HUDEP-2 (cell line): ENCODE measurements around the gene DUS2.

Source experiments
- DNase-seq, 76 experiments: peaks; one replicate each; lab custom pipeline; 2025; ENCODE audit not compliant: unreplicated experiment in 76 of 76; lab: John Stamatoyannopoulos, UW

DUS2 gene

DNA sequence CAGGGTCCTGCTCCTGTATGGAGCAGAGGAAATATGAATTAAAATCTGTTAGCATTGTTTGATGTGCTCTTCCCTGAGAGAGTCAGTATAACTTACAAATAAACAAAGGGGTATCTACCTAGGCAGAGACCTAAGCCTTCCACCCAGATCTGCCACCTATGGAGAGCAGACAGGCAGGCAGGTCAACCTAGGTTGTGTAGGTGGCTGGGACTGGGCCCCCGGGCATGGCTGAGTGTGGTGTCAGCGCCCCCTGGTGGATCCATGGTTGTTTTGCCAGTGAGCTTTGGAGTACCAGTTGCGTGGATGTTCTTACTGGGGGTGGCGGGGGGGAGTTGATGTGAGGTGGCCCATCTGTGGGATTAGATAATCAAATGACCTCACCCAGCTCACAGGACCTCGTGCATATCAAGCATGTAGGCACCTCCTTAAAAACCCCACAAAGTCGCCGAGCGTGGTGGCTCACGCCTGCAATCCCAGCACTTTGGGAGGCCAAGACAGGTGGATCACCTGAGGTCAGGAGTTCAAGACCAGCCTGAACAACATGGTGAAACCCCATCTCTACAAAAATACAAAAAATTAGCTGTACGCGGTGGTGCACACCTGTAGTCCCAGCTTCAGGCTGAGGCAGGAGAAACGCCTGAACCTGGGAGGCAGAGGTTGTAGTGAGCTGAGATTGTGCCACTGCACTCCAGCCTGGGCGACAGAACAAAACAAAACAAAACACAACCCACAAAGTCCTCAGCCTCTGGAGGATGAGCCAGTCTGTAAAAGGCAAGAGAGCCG is 17.6 kb downstream of the DUS2 start:
- DNase-seq, result peak in 75 of 76 experiments; percentile 8 to 91 (median 79)

DNA sequence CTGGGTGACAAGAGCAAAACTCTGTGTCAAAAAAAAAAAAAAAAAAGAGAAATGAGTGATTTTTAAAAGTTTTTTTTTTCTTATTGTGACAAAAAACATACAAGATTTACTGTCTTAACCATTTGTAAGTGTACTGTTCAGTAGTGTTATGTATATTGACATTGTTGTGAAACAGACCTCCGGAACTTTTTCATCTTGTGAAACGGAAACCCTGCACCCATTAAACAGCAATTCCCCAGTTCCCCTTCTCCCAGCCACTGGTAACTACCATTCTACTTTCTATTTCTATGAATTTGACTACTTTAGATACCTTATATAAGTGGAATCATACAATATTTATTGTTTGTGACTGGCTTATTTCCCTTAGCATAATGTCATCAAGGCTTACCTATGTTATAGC is 18.7 kb downstream of the DUS2 start:
- no peak for DNase-seq

DNA sequence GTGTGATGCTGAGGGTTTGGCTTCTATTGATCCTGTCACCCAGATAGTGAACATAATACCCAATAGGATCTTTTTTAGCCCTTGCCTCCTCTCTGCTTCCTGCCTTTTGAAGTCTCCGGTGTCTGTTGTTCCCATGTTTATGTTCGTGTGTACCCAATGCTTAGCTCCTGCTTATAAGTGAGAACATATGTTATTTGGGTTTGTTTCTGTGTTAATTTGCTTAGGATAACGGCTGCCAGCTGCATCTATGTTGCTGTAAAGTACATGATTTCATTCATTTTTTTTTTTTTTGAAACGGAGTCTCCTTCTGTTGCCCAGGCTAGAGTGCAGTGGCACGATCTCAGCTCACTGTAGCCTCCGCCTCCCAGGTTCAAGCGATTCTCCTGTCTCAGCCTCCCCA is 23.0 kb downstream of the DUS2 start:
- DNase-seq, result no peak

DNA sequence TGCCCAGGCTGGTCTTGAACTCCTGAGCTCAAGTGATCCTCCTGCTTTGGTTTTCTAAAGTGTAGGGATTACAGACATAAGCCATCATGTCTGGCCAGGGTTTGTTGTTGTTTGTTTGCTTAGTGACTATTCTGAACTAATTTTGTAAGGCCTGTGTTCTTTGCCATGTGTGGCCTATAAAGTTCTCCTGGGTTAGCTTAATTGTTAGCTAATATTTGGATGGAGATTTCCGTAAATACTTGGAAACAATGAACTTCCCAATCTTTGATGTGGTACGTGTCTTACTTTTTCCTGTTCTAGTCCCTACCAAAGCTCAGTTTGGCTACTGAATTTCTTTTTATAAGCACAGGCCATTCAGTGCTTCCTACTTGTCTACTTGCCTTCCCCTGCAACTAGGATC is 24.9 kb downstream of the DUS2 start:
- no peak for DNase-seq

DNA sequence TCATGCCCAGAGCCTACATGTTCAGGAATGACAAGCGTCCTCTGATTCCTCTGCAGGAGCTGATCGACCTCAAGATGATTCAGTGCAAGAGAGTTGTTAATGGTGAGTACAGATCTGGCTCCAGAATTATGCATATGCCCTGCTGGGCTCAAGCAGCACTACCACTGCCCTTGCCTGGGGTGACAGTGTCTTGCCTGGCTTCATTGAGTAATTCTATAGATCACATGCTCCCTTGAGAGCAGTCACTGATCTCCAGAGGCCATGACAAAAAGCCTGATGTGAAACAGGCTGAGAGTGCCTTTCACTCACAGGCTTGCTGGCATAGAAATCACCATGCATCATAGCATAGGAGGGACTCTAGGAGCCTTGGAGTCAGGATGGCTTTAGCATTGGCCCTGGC is 26.4 kb downstream of the DUS2 start:
- peak in 1 of 76 experiments; percentile 10 for DNase-seq

DNA sequence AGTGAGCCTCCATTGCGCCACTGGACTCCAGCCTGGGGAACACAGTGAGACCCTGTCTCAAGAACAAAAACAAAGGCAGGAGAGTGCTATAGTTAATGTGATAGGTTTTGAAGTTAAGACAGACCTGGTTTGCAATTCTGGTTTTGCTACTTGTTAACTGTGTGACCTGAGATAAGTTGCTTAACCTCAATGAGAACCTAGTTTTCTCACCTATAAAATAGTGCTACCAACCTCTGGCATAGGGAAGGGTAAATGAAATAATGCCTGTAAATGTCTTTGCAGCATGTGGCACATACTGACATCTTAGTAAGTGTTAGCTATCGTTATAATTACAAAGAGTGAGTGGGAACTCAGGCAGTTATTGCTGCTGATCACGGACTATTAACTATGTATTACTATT is 32.3 kb downstream of the DUS2 start:
- no peak for DNase-seq

DNA sequence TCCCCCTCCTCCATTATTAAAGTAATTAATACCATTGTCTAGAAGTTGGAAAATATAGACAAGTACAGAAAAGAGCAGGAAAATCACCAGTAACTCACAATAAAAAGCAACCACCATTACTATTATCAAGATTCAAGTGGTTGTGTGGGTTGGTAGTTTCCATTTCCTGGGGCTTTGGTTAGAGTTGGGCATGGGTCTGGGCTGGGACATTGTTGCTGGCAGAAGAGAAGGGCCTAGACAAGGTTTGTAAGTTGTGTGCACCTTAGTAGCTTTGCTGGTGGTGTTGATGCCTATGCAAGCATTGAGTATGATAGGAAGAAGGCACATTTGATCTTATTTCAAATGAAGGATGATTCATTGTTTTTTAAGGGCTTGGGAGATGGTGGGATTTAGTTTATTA is 36.7 kb downstream of the DUS2 start:
- DNase-seq, result no peak

DNA sequence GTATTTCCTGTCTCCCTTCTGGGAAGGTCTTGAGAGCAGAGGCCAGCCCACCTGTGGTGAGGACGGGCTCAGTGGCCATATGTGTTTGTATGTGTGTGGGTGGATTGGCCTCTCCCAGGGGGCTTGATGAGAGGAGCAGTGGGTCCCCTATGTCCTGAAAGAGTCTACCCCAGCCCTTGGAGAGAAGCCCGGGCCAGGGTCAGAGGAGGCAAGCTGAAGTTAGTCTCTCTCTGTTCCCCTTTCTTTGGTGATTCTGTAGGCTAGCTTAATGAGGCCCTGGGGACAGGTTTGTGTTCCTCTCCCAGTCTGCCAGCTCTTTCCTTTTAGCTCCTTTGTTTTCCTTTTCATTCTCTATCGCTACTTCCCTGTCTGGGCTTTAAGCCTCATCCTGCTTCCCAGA is 38.3 kb downstream of the DUS2 start:
- no peak for DNase-seq

DNA sequence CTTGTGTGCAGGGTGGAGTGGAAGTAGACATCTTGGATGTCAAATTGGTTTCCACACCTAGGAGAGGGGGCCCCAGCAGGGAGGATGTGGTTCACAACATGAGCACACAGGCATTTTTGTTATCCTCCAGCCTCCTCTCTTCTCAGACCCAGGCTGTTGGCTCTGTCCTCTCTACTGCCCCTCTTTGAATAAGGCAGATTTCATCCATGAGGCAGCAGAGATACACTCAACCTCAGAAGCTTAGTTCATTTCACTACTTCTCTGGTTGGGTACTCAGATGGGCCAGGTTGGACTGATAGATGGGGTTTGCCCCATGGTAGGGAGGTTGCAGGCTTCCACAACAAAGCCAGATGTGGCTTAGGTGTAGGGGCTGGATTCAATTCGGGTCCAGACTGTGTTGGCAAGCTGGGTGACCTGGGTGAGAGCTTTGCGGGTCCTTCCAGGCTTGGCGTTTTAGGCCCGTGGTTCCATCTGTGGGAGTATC is 39.9 kb downstream of the DUS2 start:
- DNase-seq, result no peak

DNA sequence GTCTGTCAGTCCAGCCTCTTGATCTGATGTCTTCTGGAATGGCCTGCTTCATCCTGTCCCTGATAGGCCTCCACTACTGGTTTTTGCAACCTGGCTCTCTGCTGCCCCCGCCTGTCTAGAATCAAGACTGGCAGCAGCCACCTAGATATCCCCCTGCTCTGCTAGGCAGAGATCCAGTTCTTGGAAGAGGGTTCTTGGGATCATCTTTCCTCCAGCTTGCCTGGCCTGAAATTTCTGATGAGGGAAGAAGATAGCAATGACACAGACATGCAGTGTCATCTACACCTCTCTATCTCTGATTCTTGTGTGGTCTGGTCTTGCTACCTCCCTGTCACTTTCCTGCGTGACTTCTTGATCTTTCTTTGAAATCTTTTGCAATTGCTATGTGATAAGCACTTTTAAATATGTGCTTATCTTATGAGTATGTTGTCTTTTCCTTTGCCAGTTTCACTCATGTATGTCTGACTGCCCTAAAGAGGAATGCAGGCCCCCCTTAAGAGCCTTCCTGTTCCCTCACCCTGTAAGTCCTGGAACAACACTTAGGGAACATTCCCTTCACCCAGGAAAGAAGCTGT is 41.8 kb downstream of the DUS2 start:
- DNase-seq, result peak in 71 of 76 experiments; percentile 31 to 87 (median 66)

DNA sequence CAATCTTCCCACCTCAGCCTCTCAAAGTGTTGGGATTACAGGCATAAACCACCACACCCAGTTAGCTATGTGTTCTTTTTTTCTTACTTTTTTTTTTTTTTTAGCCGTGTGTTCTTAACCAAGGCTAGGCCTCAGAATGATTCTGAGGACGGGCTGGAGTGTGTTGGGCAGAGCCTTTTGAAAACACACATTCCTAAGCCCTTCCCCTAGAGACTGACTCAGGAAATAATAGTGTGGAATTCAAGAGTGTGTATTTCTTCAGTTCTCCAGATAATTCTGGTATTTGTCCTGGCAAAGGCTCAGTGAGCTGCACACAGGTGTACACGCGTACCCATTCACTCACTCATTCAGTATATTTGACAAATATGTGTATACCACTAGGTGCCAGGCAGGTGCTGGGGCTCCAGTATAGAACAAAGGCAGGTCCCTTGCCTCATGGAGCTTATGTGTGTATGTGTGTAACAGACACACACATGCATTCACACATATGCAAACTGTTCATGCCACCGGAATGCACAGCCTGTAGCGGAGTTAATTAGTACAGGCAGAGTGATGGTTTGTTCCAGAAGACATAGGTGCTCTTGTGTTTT is 42.7 kb downstream of the DUS2 start:
- DNase-seq, result no peak

DNA sequence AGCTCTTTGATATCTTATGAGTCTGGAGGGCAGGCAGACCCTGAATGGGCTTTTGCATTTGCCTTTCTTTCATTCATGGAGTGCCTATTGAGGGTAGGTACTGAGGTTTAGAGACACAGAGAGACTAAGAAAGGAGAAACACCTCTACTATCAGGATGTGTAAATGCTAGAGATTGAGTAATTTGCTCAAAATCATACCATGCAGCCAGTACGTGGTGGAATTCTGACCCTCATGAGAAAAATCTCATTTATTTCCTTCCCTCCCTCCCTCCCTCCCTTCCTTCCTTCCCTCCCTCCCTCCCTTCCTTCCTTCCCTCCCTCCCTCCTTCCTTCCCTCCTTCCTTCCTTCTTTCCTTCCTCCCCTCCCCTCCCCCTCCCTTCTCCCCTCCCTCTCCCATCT is 43.7 kb downstream of the DUS2 start:
- DNase-seq, result no peak

DNA sequence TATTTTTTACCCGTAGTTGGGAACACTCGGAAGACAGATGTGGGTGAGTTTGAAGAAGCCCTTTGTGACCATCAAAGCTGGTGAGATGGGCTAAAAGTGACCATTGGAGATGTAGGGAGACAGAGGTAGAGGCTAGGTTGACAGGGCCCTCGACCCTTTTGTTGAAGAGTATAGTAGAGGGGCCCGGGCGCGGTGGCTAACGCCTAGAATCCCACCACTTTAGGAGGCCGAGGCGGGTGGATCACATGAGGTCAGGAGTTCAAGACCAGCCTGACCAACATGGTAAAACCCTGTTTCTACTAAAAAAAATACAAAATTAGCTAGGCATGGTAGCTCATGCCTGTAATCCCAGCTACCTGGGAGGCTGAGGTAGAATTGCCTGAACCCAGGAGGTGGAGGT is 45.8 kb downstream of the DUS2 start:
- DNase-seq, result no peak

DNA sequence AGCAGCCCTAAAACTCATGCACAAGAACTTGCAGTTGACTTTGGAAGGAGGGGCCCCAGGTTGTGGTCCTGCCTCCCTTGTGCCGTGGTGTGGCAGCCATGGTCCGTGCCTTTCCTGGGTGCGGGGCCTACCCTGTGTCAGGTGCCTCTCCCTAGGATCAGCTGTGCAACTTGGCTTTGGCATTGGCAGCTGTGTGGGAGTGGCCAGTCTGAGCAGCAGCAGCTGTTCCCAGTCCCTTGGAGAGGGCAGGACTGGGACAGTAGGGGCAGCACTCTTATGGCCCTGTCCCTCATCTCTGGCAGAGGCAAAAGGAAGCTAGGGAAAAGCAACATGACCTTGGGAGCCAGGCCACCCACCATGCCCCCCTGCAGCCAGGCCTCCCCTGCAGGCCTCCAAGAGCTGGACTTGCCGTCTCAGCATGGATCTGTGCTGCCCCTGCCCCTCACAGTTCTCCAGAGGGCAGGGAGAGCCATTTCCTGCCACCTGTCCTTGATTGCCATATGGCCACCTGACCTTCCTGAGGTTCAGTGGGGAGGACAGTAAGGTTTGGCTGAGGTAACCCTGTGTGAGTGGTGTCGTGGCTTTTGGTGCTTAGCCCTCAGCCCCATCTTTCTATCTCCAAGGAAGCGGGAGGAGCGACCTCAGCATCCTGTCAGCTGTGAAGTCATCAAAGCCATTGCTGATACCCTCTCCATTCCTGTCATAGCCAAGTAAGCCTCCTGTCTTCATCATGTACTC is 46.6 kb downstream of the DUS2 start:
- peak in 3 of 76 experiments; percentile 10 to 23 (median 13) for DNase-seq

DNA sequence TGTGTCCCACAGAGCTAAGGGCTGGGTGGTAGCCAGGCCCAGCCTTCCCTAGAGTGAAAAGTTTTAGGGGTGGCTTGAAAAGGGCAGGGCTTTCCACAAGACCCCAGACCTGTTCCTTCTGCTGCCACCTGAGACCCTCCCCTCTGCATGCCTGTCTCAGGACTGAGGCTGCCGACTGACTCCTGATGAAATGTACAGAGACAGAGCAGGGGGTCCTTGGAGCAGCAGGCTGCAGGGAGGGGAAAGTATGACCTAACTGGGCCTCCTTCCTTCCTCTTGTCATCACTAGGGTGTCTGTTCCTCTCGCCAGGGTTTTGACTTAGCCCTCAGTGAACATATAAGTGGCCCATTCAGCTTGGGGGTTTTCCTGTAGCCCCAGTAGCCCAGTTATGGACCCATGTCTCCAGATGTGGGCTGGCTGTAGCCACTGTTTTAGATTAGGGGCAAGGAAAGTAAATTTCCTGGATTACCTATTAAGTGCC is 47.2 kb downstream of the DUS2 start:
- DNase-seq, result no peak

DNA sequence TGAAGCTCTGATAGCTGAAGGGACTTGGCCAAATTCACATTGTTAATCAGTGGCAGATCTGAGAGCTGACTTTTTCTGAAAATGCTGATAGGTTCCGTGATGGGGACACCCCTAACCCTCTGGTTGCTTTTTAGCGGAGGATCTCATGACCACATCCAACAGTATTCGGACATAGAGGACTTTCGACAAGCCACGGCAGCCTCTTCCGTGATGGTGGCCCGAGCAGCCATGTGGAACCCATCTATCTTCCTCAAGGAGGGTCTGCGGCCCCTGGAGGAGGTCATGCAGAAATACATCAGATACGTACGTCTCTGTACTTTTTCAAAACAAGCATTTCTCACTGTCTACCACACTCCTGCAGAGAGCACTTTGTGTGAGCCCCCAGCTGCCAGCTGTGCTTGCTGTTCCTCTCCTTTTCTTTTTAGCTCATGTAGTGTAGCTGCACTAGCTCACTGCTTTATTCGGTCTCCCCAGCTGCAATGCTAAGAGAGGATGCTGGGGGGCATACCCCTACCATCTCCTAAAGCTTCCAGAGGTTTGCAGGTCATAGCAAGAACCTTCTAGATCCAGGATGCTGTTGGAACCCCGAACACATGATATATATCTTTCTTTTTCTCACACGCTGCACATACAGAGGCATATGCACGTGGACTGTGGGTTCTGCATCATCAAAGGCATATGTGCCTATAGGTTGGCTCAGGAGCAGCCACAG is 47.9 kb downstream of the DUS2 start:
- DNase-seq, result no peak

DNA sequence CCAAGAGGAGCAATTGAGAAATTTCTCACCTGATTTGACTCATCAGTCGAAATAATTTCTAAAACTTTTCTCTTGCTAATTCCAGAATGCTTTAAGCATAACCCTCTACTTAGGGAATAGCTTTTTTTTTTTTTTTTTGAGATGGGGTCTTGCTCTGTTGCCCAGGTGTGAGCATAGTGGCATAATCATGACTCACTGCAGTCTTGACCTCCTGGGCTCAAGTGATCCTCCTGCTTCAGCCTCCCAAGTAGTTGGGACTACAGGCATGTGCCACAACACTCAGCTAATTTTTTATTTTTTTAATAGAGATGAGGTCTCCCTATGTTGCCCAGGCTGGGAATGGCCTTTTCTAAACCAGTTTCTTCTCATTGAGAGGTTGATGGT is 48.4 kb downstream of the DUS2 start:
- no peak for DNase-seq

DNA sequence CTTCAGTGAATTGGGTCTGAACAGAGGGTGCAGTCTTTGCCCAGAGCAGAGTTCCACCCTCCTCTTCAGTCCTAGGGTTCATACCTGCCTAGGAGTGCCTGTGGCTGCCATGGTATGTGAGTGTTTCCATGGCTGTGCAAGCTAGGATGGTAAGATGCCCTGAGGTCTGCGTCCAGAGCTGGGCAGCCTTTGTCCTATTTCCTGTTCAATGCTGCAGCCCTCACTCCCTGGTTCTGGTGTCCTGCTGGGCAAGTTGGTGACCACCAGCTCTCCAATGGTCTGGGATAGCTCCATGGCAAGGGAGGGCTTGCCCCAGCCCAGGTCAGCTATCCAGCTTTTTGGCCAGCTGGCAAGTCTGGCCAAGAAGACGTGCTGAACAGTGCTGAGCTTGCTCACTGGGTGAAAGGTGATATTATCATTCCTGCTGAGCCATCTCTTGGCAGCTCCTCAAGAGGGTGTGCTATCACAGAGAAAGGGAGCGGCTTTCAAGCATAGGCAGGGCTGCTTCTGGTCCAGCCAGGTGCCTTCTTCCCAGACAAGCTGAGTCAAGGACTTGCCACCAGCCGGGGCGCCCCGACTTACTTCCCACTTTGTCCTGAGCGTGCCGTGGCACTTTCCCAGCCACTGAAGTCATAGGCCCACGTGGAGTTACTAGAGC is 49.1 kb downstream of the DUS2 start:
- peak in 71 of 76 experiments; percentile 20 to 88 (median 67) for DNase-seq

DNA sequence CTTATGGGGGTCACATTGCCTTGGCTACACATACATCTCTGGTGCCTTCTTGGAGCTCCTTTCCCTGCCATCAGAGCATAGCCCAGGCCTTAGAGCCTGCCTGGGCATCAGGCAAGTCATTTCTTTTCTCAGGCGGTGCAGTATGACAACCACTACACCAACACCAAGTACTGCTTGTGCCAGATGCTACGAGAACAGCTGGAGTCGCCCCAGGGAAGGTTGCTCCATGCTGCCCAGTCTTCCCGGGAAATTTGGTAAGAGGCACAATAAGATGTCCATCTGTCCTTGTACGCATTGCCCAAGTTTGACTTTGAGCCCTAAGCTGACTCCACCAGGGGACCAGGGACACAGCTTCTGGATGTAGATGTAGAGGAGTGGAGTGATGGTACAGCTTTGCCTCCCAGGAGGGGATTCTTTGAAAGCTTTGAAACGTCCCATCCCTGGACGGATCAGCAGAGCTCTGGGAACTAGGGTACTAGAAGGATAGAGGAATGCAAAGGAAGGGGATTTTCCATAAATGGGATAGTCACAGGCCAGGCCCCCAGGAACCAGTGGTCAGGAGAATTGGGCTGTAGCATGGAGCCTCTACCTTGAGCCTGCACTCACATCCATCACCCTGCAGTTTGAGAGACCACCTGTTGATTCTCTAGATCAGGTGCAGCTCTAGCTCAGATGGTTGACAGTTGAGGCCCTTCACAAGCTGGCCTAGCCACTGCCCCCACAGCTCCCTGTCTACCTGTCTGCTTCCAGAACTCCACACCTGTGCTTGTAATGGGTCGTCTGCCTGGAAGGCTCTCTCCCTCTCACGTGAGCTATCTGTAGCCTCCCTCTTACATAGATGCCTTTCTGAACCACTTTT is 51.0 kb downstream of the DUS2 start:
- no peak for DNase-seq
